Stomach (tissue), 9 donors: ENCODE data around the gene CELSR1. TPM values are rescaled to one million over a fixed set of nuclear protein-coding genes. Genes with fewer than 3 reads are reported as not detected.

Experiments
- DNase-seq, 2 donors: peaks; one replicate each; pipeline versions ENCODE4 v3.0.0 to v3.0.0-alpha.2; 2013 to 2019
- H3K27ac ChIP-seq, 5 donors: fragments of 200-600 bp in 4 of 5; sonication (generic) in 4 of 5; one replicate each; pipeline ENCODE4 v1.5.1; 2013 to 2019; ENCODE audit warnings: mild to moderate bottlenecking in 1 of 5, moderate library complexity in 1 of 5
- H3K27me3 ChIP-seq, 3 donors: fragments of 200-600 bp; sonication (generic); one replicate each; pipeline ENCODE4 v1.5.1; 2017 to 2019; ENCODE audit warnings: mixed run types in 1 of 3
- H3K36me3 ChIP-seq, 4 donors: fragments of 200-600 bp; sonication (generic); 1 replicate in 3 of 4; 2 replicates in 1 of 4; pipeline ENCODE4 v1.5.1; 2016 to 2019
- H3K4me1 ChIP-seq, 4 donors: fragments of 200-600 bp; sonication (generic); one replicate each; pipeline ENCODE4 v1.5.1; 2016 to 2019
- H3K4me3 ChIP-seq, 4 donors: fragments of 200-600 bp; sonication (generic) in 3 of 4; one replicate each; pipeline ENCODE4 v1.5.1; 2016 to 2019; ENCODE audit warnings: mild to moderate bottlenecking in 1 of 4
- H3K9me3 ChIP-seq, 4 donors: fragments of 200-600 bp; sonication (generic); one replicate each; pipeline ENCODE4 v1.5.1; 2016 to 2019
- EP300 ChIP-seq: sonication (generic); formaldehyde crosslinking; IDR thresholded peaks from one replicate; pipeline ENCODE4 v1.6.1; 2017; ENCODE audit warnings: antibody characterized with exemption
- POLR2A ChIP-seq, 4 donors: fragments of 450-650 bp; IDR thresholded peaks; one replicate each; pipeline ENCODE4 v1.6.1; 2016; ENCODE audit warnings: antibody characterized with exemption in 4 of 4, control low read depth in 2 of 4, mild to moderate bottlenecking in 1 of 4, moderate library complexity in 1 of 4
- POLR2AphosphoS5 ChIP-seq, 3 donors: sonication (generic); formaldehyde crosslinking; IDR thresholded peaks; one replicate each; pipeline ENCODE4 v1.6.1; 2016; ENCODE audit warnings: antibody characterized with exemption in 3 of 3
- WGBS, 5 donors: extraction: QIAGEN DNeasy Blood & Tissue Kit in 3 of 5; methylation state at CpG; one replicate each; pipeline versions ENCODE4 v1.1.5 to v1.1.7; 2013 to 2018; 5-methylcytosine and 5-hydroxymethylcytosine counted together
- intact Hi-C: fragments of 100-400 bp; cut with DNase I; formaldehyde crosslinking; loops from one replicate; pipeline ENCODE4 v1.15.1; 2023; ENCODE audit warnings: low total_unique reads
- polyA plus RNA-seq, 3 donors: library from polyadenylated mRNA; stranded (reverse); fragments of 200-250 nt; gene quantifications; one replicate each; pipeline ENCODE4 v1.2.3, GENCODE V29; 2013
- total RNA-seq, 5 donors: library from RNA; depleted of rRNA; stranded (reverse); fragments of >200 nt; gene quantifications; one replicate each; pipeline versions ENCODE4 v1.1.0 to v1.2.3, GENCODE V29; 2014 to 2016
- TF ChIP-seq, protein P1 (sequence below), 7 experiments: fragments of 450-650 bp in 4 of 7; fragments of 200-600 bp in 3 of 7; sonication (generic) in 3 of 7; IDR thresholded peaks; one replicate each; pipeline ENCODE4 v1.5.1; 2016 to 2019; ENCODE audit warnings: antibody characterized with exemption in 7 of 7, control low read depth in 2 of 7, mild to moderate bottlenecking in 1 of 7
- donor health status: healthy with polysubstance abuse.
- donor health status: Bipolar disorder and iron deficiency.
- donor health status: healthy.

The CELSR1 gene
- total and polyA plus RNA-seq, 8 donors: 0.29 to 78.2 (median 13.4) TPM

DNA sequence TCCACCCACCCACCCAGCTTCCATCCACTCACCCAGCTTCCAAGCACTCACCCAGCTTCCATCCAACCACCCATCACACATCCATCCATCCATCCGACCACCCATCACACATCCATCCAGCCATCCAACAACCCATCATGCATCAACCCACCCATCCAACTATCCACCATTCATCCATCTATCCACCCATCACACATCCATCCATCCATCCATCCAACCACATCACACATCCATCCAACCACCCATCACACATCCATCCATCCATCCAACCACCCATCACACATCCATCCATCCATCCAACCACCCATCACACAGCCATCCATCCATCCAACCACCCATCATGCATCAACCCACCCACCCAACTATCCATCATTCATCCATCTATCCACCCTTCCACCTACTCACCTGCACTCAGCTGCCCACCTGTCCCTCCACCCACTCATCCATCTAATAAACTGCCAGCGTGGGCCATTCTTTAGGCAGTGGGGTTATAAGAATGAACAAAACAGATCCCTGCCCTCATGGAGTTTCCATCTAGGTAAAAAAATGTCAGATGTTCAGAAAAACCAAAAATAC, 88.2 kb downstream of the CELSR1 start:
- no peak for TF ChIP-seq EP300
- intact Hi-C loops: no loop called here
- DNase-seq: no peak
- Histone ChIP-seq H3K4me3 (no peak overlapping the region), H3K9me3 (no peaks in the 10 kb centered on the region), H3K27ac (no peak overlapping the region), H3K4me1 (peaks cover 27 to 47% (median 34%) of the 10 kb centered on the region in 4 donors), H3K27me3 (peaks cover 0 to 33% (median 0%) of the 10 kb centered on the region in 3 donors), H3K36me3 (no peaks in the 10 kb centered on the region)
- WGBS, 5 donors: 66 to 91% (median 84%) methylated on average over 2 of the region's 2 CpGs

GRCh38 chr22:46448333-46448732, 89.1 kb downstream of the CELSR1 start:
- no peak overlapping the region for H3K27ac ChIP-seq
- H3K9me3 ChIP-seq: no peaks in the 10 kb centered on the region
- H3K4me3 ChIP-seq: no peak overlapping the region
- no peaks in the 10 kb centered on the region for H3K36me3 ChIP-seq
- no peak for TF ChIP-seq POLR2AphosphoS5 (IDR thresholded peaks at IDR 0.05)
- TF ChIP-seq EP300: no peak
- TF ChIP-seq, protein P1, sequence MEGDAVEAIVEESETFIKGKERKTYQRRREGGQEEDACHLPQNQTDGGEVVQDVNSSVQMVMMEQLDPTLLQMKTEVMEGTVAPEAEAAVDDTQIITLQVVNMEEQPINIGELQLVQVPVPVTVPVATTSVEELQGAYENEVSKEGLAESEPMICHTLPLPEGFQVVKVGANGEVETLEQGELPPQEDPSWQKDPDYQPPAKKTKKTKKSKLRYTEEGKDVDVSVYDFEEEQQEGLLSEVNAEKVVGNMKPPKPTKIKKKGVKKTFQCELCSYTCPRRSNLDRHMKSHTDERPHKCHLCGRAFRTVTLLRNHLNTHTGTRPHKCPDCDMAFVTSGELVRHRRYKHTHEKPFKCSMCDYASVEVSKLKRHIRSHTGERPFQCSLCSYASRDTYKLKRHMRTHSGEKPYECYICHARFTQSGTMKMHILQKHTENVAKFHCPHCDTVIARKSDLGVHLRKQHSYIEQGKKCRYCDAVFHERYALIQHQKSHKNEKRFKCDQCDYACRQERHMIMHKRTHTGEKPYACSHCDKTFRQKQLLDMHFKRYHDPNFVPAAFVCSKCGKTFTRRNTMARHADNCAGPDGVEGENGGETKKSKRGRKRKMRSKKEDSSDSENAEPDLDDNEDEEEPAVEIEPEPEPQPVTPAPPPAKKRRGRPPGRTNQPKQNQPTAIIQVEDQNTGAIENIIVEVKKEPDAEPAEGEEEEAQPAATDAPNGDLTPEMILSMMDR (IDR thresholded peaks at IDR 0.05): no peak
- TF ChIP-seq POLR2A (IDR thresholded peaks at IDR 0.05): no peak
- peaks cover 0 to 28% (median 0%) of the 10 kb centered on the region in 3 donors for H3K27me3 ChIP-seq
- WGBS, 5 donors: 36 to 60% (median 50%) methylated on average over 6 of the region's 6 CpGs
- intact Hi-C loops: no loop called here
- H3K4me1 ChIP-seq: peaks cover 28 to 47% (median 33%) of the 10 kb centered on the region in 4 donors
- peak in 1 of 2 donors; percentile 49 for DNase-seq

GRCh38 chr22:46447906-46448305, 89.5 kb downstream of the CELSR1 start:
- DNase-seq: no peak
- intact Hi-C loops: no loop called here
- no peak overlapping the region for H3K4me3 ChIP-seq
- no peak for TF ChIP-seq POLR2AphosphoS5 (IDR thresholded peaks at IDR 0.05)
- TF ChIP-seq, protein P1 (IDR thresholded peaks at IDR 0.05): no peak
- no peak for TF ChIP-seq POLR2A (IDR thresholded peaks at IDR 0.05)
- TF ChIP-seq EP300: no peak
- H3K36me3 ChIP-seq: no peaks in the 10 kb centered on the region
- no peak overlapping the region for H3K27ac ChIP-seq
- H3K4me1 ChIP-seq: peaks cover 26 to 47% (median 33%) of the 10 kb centered on the region in 4 donors
- H3K9me3 ChIP-seq: no peaks in the 10 kb centered on the region
- peaks cover 0 to 26% (median 0%) of the 10 kb centered on the region in 3 donors for H3K27me3 ChIP-seq
- 89 to 92% (median 90%) methylated on average over 5 of the region's 5 CpGs for WGBS, 5 donors

GRCh38 chr22:46446799-46447198, 90.6 kb downstream of the CELSR1 start:
- intact Hi-C loops: no loop called here
- WGBS, 5 donors: 48 to 62% (median 57%) methylated on average over 4 of the region's 4 CpGs
- no peaks in the 10 kb centered on the region for H3K9me3 ChIP-seq
- no peaks in the 10 kb centered on the region for H3K36me3 ChIP-seq
- no peak for DNase-seq
- H3K27me3 ChIP-seq: peaks cover 0 to 16% (median 0%) of the 10 kb centered on the region in 3 donors
- peak overlapping the region in 1 of 5 donors; percentile 16 for H3K27ac ChIP-seq
- TF ChIP-seq POLR2A (IDR thresholded peaks at IDR 0.05) (no peak), EP300 (no peak), POLR2AphosphoS5 (IDR thresholded peaks at IDR 0.05) (no peak)
- TF ChIP-seq, protein P1 (IDR thresholded peaks at IDR 0.05): no peak
- H3K4me1 ChIP-seq: peaks cover 18 to 44% (median 29%) of the 10 kb centered on the region in 4 donors
- H3K4me3 ChIP-seq: no peak overlapping the region

- 87 to 93% (median 89%) methylated on average over 15 to 21 of the region's 21 CpGs for WGBS, 5 donors
- TF ChIP-seq, protein P1 (IDR thresholded peaks at IDR 0.05): no peak
- TF ChIP-seq POLR2AphosphoS5 (IDR thresholded peaks at IDR 0.05) (no peak), EP300 (no peak), POLR2A (IDR thresholded peaks at IDR 0.05) (no peak)
- H3K27me3 ChIP-seq: peaks cover 0 to 14% (median 0%) of the 10 kb centered on the region in 3 donors
These were observed 91.5 kb downstream of the CELSR1 start for GRCh38 chr22:46445771-46446420.

More at GRCh38 chr22:46445771-46446420, 91.5 kb downstream of the CELSR1 start:
- DNase-seq: no peak
- H3K9me3 ChIP-seq: no peaks in the 10 kb centered on the region
- intact Hi-C loops: no loop called here
- peak overlapping the region in 1 of 5 donors; percentile 18 for H3K27ac ChIP-seq
- H3K4me3 ChIP-seq: no peak overlapping the region
- H3K36me3 ChIP-seq: no peaks in the 10 kb centered on the region
- H3K4me1 ChIP-seq: peaks cover 9 to 35% (median 20%) of the 10 kb centered on the region in 4 donors
